NCI-H128 (cell line): ENCODE measurements around the gene C8G.
A peak's percentile ranks its signal among the peaks of the same experiment; 100 is the strongest.

Experiments used
- DNase-seq: peaks from one replicate; lab custom pipeline; 2025; ENCODE audit not compliant: unreplicated experiment; lab: John Stamatoyannopoulos, UW

C8G gene

GRCh38 chr9:136940526-136941230 lies 4.4 kb upstream of the C8G start:
- DNase-seq = no peak

- no peak for DNase-seq
Measured at GRCh38 chr9:136941231-136942111, 3.6 kb upstream of the C8G start.

DNA sequence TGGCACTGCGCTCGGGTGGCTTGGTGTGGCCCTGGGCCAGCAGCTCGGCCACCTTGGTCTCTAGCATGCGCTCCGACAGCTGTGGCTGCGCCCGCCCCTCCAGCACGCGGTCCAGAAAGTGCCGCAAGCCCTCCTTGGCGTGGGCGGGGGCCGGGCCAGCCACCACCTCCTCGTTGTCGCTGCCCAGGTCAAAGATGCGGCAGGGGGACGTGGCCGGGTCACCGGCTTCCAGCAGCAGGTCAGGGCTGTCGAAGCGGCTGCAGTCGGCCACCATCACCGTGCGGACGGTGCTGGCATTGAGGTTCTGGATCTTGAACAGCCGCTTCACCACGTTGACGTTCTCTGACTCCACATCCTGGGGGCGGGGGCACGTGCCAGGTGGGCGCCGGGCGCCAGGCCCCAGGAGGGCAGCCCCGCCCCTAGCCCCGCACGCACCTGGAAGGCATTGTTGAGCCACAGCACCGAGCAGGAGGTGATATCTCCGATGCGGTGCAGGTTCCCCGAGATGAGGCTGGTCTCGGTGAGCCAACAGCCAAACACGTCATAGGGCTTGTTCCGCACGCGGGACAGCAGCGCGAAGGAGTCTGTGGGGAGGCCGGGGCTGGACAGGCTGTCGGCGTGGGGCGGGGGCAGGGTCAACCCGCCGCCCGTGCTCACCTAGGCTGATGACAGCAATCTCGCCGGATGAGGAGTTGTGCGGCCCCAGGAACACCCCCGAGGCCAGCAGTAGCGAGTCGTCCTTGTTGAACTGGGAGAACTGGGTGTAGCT lies 2.7 kb upstream of the C8G start:
- DNase-seq = no peak

DNA sequence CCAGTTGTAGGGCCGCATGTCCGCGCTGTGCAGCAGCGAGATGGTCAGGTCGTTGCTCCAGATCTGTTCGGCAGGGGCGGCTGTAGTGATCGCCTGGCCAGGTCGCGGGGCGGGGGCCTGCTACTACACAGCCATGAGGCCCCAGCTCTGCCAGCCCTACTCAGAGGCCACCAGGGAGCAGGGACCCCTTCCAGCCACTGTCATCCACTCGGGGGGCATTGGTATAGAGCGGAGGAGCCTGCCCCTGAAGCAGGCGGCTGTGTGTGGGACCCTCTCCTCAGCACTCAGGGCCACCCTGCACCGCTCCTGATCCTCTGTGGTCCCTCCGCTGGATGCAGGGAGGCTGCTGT lies 2.2 kb upstream of the C8G start:
- DNase-seq = no peak

DNA sequence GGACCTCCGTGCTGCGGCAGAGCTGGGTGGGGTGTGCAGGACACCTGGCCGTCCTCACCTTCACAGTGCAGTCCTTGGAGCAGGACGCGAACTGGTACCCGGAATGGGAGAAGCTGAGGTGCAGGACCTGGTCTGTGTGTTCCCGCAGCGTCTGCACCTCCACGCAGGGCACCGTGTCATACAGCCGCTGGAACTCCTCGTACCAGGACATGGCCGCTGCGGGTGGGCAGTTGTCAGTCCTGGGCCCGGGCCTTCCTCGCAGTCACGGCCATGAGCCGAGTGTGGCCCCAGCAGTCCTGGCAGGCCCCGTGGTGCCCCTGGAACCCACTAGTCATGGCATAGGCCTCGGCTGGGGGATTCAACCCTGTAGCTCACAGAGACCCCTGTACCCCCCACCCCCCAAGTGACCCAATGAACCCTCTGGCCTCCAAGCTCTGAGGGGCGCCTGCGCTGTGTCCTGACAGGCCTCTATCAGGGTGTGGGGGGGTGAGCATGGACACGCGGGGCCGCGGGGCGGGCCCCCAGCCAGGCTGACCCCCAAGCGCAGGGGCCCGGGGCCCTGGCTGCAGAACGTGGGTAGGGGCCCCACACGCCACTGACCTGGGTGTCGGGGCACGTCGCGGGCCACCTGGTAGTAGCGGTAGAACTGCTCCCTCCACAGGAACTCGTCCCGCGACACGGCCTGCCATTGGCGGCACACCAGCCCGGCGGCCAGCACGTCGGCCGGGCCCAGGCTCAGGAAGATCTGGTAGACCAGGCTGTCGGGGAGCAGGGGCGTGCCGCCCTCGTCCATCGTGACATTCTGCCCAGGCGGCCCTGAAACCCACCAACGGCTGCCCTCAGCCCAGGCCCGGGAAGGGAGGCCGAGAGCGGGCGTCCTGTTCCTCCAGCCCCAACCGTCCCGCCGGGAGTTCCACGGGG lies 1.5 kb upstream of the C8G start:
- DNase-seq = no peak

- no peak for DNase-seq
Measured at GRCh38 chr9:136944212-136944518, 878 bp upstream of the C8G start.

GRCh38 chr9:136945333-136946227 lies 537 bp downstream of the C8G start:
- DNase-seq = no peak

- no peak for DNase-seq
Measured at GRCh38 chr9:136946228-136947027, 1.4 kb downstream of the C8G start.

- no peak for DNase-seq
Measured at GRCh38 chr9:136947028-136947891, 2.2 kb downstream of the C8G start.

DNA sequence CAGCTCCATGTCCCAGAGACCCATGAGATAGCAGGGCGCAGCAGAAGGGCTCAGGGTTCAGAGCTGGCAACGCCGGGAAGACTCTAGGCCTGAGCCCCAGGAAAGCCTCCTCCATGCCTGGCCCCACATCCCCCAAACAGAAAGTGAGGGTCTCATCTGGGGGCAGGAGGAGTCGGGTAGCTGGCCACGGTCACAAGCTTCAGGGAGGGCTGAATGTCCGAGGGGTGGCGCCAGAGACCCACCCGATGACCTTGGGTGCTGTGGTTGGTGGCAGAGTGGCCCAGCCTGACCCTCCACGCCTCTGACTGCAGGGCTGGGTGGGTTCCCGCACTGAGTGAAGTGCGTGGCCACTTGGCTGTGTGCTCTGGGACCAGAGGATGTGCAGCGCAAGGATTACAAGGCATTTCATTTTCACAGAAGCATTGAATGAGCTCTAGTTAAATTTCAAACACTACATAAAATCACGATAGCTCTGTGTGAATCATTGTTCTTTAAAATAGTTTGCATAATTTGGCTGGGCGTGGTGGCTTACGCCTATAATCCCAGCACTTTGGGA lies 3.0 kb downstream of the C8G start:
- DNase-seq = no peak

GRCh38 chr9:136949239-136949816 lies 4.3 kb downstream of the C8G start:
- no peak for DNase-seq

GRCh38 chr9:136949817-136950655 lies 5.0 kb downstream of the C8G start:
- peak; percentile 93 for DNase-seq

DNA sequence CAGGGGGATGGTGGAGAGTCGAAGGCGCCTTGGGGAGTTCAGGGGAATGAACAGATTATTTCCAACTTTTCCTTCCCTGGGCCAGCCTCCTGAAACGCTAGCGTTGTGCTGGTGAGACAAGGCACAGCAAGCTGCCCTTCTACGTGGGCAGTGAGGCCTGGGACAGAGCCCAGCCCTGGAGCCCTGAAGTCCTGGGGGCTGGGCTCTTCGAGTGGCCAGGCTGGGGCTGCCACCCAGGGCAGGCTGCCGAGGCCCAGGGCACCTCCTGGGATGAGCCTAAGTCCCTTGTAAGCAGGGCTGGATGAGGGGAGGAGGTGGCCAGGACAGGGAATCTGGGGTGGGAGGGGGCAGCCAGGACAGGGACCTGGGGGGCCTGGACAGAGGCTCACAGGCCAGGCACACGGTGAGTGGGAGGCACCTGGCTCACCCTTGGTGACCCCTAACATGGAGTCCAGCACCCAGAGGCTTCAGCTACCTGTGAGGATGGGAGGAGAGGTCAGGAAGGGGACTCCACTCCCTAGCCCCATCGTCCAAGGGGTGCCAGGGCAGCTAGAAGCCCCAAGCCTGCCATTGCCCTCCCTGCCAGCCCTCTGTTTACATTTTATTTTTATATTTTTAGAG lies 5.7 kb downstream of the C8G start:
- DNase-seq = no peak

GRCh38 chr9:136951541-136952320 lies 6.7 kb downstream of the C8G start, which contains the start of gene LCN12:
TSS of gene LCN12 (plus strand) at chr9:136952273. CDS start at chr9:136952328, 55 bp downstream.
- DNase-seq = no peak

- no peak for DNase-seq
Measured at GRCh38 chr9:136952321-136952850, 7.3 kb downstream of the C8G start.
